Measurements from ENCODE around the gene MACC1. TPM values are rescaled to one million over a fixed set of nuclear protein-coding genes. Genes with fewer than 3 reads are reported as not detected.

MACC1 gene, protein sequence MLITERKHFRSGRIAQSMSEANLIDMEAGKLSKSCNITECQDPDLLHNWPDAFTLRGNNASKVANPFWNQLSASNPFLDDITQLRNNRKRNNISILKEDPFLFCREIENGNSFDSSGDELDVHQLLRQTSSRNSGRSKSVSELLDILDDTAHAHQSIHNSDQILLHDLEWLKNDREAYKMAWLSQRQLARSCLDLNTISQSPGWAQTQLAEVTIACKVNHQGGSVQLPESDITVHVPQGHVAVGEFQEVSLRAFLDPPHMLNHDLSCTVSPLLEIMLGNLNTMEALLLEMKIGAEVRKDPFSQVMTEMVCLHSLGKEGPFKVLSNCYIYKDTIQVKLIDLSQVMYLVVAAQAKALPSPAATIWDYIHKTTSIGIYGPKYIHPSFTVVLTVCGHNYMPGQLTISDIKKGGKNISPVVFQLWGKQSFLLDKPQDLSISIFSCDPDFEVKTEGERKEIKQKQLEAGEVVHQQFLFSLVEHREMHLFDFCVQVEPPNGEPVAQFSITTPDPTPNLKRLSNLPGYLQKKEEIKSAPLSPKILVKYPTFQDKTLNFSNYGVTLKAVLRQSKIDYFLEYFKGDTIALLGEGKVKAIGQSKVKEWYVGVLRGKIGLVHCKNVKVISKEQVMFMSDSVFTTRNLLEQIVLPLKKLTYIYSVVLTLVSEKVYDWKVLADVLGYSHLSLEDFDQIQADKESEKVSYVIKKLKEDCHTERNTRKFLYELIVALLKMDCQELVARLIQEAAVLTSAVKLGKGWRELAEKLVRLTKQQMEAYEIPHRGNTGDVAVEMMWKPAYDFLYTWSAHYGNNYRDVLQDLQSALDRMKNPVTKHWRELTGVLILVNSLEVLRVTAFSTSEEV
- 16.3 and 16.7 TPM in 2 replicates for total RNA-seq

DNA sequence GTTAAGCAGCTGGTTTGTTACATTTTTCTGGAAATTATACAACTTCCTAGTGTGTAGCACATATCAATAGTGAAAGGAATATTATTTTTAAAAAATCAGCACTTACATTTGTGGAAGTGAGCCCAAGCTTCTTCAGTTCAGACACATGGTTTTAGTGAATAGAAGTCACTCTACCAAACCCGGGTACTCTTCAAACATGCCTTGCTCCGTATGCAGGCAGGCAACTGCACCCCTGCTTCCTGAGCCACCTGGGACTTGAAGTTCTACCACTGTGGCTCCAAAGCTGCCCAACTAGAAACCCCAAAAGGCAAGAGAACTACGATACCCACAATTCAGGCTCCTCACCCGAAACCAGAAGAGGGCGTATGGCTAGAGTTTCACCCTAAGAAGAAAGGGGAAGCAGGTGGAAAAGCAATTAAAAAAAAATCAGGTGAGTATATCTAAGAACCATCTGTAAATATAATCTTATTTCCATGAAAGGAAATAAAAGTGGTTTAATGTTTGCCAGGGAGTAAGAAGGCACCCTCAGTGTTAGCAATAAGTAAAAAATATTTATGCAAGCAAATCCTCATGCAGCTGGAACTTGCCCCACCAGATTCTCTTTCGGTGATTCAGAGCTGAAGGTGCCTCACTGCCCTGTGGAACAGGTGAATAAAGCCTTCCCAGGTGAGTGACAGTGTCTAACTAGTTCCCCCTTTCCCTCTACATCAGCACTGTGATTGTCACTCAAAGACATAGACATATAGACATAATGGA lies at the start of gene MACC1:
TSS of gene MACC1 (minus strand) at position 192 of the 756 bp plus-strand sequence. CDS start 55,522 bp downstream, outside the sequence.

Other genes starting within 250 kb of the MACC1 start
- gene ITGB8, start 113.5 kb upstream of the MACC1 start, total RNA-seq = 20.8 and 24.2 TPM in 2 replicates